ENCODE data around the gene NDUFB4.

The NDUFB4 gene

DNA sequence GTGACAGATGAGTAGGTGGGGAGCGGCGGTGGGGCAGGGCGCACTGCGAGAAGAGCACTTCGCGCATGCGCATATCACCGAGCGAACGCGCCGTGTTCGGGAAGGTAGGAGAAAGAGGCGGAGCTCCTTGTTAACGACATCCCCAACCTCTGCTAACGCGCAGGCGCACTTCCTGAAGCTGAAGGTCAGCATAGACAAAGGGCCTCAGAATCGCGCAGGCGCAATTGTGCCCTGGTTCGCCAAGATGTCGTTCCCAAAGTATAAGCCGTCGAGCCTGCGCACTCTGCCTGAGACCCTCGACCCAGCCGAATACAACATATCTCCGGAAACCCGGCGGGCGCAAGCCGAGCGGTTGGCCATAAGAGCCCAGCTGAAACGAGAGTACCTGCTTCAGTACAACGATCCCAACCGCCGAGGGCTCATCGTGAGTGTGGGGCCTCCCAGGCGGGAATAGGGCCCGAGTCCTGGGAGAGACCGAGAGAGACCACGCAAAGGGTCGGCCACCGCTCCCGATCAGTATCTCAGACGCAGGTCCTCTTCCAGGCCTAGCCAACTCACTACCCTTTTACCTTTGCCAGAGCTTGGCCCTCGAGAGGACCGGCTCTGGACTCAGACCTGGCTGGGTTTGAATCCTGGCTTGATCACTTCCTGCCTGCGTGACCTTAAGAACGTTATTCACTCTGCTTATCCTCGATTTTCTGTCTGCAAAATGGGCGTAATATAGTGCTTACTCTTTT is at the start of gene NDUFB4:
TSS of gene NDUFB4 (plus strand) at position 221 of the 737 bp plus-strand sequence. CDS start at position 245, 24 bp downstream.
- peak; percentile 89 for DNase-seq

DNA sequence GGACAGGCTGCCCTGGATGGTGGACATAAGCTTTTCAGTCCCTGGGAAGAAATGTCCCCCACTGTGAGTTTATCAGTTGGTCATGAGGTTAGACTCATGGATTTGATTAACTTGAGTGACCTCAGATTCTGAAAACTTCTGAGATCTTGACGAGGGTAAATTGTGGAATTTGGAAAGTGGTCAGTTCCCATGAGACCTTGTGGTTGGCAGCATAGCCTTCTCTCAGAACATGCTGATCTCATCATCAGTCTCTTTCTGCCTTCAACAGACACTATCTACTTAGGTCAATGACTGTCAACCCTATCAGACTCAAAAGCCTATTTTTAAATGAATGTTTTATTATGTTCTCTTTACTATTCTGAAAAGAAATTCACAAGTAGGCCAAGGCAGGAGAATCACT is 45.6 kb upstream of the NDUFB4 start:
- no peak for DNase-seq

DNA sequence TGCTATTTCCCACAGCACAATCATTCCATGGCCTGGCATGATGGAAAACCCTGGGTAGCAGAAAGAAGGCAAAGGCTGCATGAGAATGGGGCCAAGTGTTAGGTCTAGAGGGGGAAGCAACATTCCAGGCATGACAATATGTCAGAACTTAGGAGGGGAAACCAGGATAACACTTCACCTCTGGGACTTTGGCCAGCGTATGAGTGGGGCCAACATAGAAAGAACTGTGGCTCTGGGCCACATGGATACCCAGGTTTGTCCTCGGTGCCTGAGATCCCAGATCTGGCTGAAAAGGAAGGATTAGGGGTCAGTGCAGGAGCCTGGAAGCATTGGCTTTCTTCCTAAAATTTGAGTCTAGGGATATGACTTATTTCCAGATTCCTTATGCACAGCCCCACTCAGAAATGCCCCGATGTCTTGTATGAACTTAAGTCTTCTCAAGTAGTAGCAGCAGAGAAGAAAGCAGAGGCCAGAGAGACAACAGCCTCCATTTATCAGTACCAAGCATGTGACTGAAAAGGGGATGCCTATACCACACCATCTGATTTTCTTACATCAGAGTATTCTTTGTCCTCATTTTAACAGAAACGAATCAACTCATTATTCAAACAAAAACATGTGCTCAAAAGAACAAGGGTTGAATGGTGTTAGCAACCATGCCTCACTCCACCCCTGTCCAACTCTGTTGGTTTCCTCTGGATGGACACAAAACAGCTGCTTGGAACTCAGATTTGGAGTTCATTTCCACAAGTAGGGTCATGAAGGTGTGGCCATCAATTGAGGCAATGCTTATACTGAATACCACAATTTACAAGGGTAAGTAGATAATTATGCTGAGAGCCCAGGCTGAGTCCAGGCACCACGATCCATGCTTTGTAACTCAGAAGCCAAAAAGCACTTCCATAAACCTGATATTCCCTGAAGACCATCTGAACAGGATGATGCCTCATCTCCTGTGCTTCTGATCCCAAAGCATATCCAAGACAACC is 43.7 kb upstream of the NDUFB4 start:
- DNase-seq = no peak

DNA sequence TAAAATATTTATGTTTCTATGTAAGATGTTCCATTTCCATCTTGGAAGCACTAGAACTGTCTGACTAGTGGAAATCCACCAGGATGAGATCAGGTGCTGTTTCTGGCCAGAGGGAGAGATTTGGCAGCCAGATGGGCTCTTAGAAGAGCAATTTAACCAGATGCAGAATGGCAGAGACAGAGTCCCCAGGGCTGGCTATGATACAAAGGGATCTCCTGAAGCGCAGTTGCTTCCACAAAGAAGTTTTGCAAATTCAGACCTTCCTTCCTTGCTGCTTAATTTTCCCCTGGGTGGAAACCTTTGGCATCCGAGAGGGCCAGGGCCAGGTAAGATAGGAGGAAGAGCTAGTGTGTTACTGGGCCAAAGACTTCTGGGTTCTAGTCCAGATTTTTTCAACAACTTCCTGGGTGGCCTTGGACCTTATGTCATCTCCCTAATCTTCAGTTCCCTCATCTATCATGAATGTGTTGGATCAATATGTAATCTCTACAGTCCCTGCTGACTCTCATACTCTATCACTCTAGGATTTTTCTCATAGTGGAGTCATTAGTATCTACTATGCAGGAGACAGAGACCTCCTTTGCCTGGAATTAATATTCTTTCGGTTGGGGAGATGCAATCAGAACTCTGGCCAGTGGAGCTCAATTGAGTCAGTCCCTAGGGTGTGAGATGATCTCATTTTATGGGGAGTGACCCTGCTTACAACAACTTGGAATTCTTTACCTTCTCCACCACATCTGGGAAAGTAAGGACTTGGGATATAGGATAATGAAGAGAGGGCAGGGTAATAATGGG is 41.1 kb upstream of the NDUFB4 start:
- DNase-seq = no peak

DNA sequence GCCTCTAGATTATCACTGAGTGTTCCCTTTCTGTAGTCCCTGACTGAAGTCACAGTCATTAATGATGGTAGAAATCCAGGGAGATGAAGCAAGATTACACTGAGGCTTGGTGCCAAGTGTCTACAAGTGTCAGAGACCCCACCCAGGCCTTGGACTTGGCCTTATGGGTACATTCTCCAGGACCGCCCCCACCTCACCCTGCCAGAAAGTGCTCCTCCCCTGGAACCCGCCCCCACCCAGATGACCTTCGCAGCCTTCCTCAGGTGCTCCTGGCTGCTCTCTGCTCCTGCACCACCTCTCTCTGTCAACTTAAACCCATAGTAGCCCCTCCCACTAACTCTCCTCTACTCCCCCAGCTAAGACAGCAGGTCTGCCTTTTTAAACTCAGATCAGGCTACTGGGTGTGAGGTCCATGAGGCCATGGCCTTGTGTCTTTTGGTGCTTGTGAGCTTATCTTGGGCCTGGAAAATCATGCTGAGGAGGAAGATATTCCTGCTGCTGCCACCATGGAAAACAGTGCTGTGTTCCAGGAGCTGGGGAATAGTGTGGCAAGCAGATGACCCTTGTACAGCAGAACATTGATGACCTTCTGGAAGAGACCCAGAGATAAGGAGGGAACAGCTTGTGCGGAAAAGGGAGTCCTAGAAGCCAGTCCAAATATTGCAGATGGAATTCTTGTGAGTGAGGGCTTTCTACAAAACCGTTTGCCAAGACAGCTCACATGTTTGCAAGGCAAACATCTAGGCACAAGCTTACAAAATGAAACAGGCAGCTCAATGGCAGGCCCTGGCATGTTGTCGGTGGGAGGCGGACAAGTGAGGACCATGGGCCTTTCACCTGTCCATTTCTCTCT is 40.3 kb upstream of the NDUFB4 start:
- DNase-seq = no peak

DNA sequence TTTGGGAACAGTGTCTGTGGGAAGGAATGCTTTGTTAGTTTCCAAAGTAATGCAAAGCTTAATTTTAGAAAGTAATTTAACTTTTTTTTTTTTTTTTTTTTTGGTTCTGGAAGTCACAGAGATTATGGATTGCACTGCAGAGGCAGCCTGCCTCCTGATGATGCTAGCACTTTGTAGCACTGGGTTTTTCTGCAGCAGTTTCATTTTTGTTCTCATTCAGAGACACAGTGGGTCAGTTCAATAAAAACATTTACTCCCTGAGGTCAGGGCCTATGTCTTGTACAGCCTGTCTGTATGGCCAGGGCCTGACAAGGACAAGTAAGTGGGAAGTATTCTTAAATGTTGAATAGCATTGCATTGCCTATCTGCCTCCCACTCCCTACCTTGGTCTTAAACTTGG is 39.0 kb upstream of the NDUFB4 start:
- DNase-seq = no peak

DNA sequence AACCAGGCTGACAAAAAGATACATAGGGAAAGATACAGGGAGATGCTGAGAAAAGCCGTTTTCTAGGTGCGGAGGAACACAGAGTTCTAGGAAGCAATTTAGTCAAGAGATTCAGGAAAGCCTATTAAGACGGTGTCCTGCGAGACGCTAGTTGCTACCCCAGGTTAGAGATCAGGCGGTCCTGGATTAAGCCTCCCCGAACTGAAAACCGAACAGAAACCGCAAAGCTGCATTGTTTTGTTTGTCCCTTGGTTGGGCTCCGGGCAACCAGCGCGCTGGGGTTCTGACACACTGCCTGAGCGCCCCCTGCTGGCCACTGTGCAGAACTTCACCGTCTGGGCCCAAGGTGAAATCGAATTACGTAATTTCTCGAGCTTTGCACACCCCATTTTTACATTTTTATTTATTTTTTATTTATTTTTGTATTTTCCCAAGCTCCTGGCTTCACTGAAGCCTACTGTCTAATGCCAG is 37.3 kb upstream of the NDUFB4 start:
- DNase-seq = peak; percentile 70

DNA sequence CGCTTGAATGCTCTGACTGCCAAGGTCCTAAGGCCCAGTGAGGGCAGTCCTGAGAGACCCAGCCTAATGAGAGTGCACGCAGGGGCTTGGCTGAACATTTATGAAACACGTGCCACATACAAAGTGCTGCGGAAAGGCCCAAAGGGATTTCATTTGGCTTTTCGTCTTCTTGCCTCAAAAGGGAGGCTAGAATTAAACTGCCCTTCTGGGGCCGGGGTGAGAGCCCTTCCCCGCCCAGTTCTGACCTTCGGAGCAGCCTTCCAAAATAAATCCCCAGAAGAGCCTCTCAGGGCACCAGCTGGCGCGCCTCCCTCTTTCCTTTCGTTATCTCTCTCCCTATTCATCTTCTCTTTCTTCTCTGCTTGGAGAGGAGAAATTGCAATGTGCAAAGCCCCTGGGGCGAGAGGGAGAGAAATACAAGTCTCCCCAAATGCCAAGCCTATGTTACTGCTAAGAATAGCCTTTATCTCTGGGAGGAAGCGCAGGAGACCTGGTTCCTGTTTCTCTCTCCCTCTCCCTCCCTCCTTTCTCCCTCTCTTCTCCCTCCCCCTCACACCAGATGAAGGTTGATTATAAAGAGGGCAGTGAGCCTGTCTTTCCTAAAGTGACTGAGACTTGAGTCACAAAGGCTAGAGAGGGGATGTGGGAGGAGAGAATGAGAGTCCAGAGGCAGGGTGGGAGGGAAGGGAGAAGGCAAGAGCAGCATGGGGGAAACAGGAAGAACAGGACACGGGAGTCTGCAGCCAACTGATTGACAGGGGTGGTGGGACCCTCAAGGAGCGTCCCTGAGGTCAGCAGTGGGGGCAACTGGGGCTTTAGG is 36.7 kb upstream of the NDUFB4 start:
- no peak for DNase-seq

DNA sequence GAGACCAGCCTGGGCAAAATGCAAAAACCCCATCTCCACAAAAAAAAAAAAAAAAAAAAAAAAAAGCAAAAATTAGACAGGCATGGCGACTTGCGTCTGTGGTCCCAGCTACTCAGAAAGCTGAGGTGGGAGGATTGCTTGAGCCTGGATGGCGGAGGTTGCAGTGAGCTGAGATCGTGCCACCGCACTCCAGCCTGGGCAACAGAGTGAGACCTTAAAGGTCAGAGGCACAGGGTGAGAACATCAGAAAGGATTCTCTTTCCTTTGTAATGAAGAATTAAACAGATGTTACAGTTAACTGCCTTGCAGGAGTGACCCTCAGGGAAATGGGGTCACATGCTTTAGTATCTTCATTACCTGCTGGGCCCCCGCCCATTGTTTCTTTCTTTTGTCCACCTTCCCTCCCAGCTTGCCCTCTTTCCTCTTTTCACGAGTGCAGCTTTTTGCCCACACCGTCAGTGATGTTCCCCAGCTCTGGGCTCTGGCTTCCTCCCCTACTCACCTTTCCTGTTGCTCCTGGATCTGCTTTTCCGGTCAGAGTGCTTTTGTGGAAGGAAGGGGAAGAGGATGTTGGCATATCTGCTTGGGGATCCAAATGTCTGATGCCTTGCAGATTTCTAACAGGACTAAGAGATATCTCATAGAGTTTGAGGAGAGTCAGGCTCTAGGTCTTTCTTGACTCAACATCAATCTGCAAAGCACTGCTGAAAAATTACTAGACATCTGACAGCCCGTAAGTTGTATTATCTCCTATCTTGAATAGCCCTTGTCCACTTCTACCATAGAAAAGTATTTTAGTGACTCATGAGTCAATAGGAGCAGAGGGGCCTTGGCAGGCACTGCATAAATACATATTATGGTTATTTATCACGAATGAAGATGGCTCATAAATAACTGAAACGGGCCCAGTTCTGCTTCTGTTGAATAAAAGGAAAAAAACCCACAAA is 35.6 kb upstream of the NDUFB4 start:
- DNase-seq = no peak

DNA sequence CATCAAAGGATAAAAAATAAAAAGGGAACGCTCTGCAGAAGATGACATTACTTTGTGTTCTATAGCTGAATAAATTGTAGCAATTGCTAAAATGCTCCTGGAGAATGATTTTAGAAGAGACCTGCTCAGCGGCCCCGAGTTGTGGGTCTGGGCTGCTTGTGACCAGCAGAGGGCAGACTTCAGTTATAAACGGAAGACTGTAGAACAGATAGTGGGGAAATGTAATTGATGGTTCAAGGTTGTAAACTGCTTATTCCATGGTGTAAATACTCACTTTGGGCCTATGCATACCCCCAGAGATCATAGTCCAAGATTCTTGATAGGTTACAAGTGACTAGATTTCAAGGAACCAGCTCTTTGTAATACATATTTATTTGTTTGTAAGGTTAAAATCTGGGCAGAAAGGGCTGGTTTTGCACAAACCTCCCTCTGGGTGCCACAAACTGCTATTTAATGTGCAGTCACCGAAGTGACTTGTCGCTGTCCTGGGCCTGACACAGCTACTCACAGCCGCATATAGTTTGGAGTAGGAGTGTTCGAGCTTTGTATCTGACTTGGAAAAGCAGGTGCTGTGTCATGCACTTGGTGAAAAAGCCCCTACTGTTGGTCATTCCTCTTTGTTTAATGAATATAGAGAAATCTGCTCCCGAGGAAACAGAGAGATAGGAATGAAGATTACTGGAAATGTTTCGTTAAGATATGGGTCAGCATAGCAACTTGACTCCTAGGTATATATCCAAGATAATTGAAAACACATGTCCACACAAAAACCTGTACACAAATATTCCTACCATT is 34.7 kb upstream of the NDUFB4 start:
- peak; percentile 51 for DNase-seq

DNA sequence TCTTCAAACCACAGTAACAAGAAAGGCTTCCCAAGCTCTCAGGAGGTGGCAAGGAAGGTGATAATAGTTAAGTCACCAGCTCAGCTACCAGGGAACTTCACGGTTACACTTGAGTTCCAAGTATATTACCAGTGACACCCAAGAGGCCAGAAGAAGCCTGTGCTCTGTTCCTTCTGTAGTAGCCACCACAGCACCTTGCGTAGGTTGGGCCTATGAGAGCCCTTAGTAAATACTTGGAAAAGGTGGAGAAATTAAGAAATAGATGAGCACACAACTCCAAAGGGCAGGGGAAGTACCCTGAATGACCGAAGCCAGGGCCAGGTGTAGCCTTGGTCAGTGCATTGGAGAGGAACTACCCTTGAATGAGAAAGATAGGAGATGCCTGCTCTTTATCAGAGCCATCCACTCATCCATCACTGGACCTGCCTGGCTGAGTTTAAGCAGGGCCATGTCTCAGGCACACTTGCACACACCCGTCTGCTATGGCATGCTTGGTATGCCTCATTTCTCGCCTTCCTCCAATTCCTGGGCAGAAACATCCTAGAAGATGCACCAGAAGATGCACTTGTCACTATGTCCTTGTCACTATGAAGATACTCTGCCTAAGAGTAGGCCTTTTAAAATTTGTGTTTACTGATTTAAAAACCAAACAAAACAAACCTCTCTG is 32.6 kb upstream of the NDUFB4 start:
- no peak for DNase-seq

DNA sequence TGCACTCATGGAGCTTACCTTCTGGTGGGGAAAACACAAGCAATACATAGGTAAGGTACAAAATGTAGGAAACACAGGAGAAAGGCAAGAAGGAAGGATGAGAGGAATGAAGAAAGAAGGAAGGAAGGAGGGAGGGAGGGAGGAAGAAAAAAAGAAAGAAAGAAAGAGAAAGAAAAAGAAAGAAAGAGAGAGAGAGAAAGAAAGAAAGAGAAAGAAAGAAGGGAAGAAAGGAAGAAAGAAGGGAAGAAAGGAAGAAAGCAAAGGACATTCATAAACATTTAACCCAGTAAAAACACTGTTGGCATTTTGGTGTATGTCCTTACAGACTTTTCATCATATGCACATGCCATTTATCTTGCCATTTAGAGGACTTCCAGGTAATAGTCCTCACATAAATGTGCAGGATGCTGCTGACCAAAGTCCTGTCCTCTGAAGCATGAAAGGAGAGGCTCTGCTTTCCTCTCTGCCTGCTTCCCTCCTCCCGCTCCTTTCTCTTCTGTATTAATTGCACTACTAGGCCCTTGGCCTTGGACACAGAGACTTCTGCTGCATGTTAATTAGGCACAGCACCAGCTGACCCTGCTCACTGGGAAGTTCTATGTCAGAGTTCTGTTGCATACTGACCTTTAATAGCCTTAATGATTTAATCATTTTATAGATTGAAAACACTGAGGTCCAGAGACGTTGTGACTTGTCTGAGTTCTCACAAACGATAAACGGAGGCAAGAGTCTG is 29.7 kb upstream of the NDUFB4 start:
- DNase-seq = no peak

DNA sequence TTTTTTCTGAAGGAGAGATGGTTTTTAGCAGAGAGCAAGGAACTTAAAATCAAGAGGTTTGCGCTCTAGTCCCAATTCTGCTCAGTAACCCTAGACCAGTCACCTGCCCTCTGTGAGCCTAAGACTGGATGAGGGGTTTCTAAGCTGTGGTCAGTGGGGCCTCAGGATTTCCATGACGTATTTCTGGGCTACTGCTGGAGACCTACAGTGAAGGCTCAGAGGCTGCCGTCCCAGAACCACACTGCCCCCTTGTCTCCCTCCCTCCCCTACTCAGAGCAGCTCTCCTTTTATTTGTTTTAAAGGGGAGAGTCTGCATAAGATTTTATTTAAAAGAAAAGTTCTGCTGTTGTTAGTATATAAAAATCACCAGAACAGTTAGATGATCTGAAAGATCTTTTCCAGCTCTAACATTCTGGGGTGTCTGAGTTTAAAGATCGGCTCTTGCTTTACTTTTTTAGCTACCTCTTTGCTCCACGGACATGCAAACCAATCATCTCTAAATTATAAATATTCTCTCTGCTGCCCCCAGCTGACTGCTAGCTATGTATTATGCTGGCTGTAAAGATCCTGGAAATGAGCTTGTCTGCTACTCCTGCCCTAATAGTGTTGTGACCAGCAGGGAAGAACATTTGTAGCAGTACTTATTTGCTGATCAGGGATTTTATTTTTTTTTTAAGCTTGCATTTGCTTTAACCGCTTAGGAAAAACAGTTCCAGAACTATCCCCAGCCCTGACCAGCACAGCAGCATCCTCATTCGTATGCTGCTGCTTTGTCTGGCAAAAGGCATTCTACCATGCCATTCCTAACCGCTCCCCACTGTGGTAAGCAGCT is 28.6 kb upstream of the NDUFB4 start:
- no peak for DNase-seq

DNA sequence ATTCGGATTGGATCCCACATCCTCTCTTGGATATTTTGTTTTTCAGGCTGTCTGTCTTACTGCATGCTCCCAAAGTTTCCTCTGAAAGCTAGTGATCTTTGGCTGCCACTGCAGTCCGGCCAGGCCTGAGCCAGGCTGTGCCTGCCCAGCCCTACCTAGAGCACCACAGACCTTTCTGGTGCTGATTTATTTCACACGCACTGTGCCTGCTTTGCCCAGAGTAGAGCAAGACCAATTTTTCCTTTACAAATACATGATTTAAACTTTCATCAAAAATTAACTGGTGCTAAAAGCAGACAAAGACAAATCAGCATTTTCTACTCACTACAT is 28.0 kb upstream of the NDUFB4 start:
- no peak for DNase-seq

DNA sequence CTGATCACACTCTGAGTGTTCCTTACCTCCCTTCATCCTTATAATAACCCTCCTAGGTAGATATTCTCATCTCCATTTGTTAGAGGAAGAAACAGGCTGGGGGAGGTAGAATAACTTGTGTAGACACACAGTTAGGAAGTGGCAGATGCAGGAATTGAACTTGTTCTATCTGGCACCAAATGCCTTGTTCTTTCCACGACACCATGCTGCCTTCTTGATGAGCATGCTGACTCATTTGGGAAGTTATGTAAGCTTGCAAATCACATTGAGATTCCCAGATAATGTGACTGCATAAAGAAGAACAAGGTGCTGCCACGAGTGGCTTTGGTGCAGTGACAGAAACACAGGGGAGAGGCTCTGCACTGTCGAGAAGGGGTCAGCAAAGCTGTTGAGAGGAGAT is 27.5 kb upstream of the NDUFB4 start:
- DNase-seq = no peak

DNA sequence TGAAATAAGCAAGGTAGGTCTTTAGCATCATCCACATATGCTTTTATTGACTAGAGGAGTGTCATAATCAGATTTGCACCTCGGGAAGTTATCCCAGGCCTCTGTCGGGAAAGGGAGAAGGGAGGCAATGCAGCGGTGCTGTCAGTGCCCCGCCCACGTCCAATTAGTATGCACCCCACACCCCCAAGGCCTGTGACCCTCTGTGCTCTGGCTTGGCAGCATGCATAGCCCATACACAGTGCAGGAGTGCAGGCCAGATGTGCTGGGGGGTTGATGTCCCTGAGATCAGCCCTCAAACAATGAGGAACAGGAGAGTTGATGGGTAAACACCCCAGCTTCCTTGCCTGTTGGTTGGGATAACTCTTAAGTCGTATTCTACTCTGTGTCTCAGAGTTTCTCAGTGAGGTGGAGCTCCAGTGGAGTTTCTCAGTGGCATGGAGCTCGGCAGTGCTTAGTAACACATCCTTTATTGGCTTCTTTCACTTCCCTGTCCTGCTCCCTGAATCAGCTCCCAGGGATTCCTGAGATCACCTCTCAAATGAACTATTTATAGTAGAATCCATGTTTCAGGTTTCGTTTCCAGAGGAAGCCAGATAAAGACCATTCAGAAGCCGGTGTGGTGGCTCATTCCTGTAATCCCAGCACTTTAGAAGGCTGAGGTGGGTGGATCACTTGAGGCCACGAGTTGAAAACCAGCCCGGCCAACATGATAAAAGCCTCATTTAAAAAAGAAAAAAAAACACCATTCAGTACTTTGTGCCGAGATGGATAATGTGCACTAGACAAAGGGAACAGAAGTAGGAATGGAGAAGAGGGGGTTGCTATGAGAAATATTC is 26.7 kb upstream of the NDUFB4 start:
- no peak for DNase-seq

All from activated effector memory CD4-positive, alpha-beta T cell treated with Interleukin-2 at 50 U/mL for 16 hours (primary cell).